ENCODE measurements around the gene FTHL17.

- TF ChIP-seq POLR2A (IDR thresholded peaks at IDR 0.05; ENCODE audit: extremely low read depth, insufficient read length) (no peak), CTCF (IDR thresholded peaks at IDR 0.05; ENCODE audit: low read depth, low read length) (no peak), MAX (IDR thresholded peaks at IDR 0.05; ENCODE audit: low read depth, low read length) (no peak)
Observed at GRCh38 chrX:31070057-31070468, 1.8 kb downstream of the FTHL17 start.

Data from NB4 (cell line).